HEK293 (cell line): ENCODE measurements around the gene PALM3.

Experiments
- GLIS2 ChIP-seq: fragments of 450-650 bp; formaldehyde crosslinking; IDR thresholded peaks from 2 replicates; pipeline ENCODE4 v1.5.1; 2016; ENCODE audit warnings: missing biosample characterization, missing genetic modification characterization
- KLF16 ChIP-seq: fragments of 450-650 bp; formaldehyde crosslinking; IDR thresholded peaks from 2 replicates; pipeline ENCODE4 v1.5.1; 2017; ENCODE audit warnings: missing biosample characterization, missing genetic modification characterization
- REST ChIP-seq: fragments of 450-650 bp; formaldehyde crosslinking; IDR thresholded peaks from 2 replicates; pipeline ENCODE4 v1.5.1; 2016; ENCODE audit warnings: missing biosample characterization, missing genetic modification characterization
- SP3 ChIP-seq: fragments of 450-650 bp; formaldehyde crosslinking; IDR thresholded peaks from 2 replicates; pipeline ENCODE4 v1.5.1; 2016; ENCODE audit warnings: missing biosample characterization, missing genetic modification characterization
- ZBTB48 ChIP-seq: fragments of 450-650 bp; formaldehyde crosslinking; IDR thresholded peaks from 2 replicates; pipeline ENCODE4 v1.5.1; 2016; ENCODE audit warnings: missing biosample characterization, missing genetic modification characterization
- ZFP37 ChIP-seq: fragments of 450-650 bp; formaldehyde crosslinking; IDR thresholded peaks from 2 replicates; pipeline ENCODE4 v1.5.1; 2016; ENCODE audit warnings: missing biosample characterization, missing genetic modification characterization
- ZNF169 ChIP-seq: fragments of 450-650 bp; formaldehyde crosslinking; IDR thresholded peaks from 2 replicates; pipeline ENCODE4 v1.5.1; 2016; ENCODE audit warnings: missing biosample characterization, missing genetic modification characterization
- ZNF202 ChIP-seq: fragments of 450-650 bp; formaldehyde crosslinking; IDR thresholded peaks from 2 replicates; pipeline ENCODE4 v1.5.1; 2016; ENCODE audit warnings: missing biosample characterization, missing genetic modification characterization, borderline replicate concordance
- ZNF274 ChIP-seq, 2 experiments: fragments of 200-500 bp in 1 of 2; fragments of 450-650 bp in 1 of 2; sonication (Bioruptor generic) in 1 of 2; formaldehyde crosslinking in 1 of 2; IDR thresholded peaks; 2 replicates each; pipeline versions ENCODE4 v1.5.1 to v1.6.1; 2014 to 2016; ENCODE audit warnings: borderline replicate concordance in 1 of 2, inconsistent platforms in 1 of 2, low read length in 1 of 2, missing biosample characterization in 1 of 2, missing genetic modification characterization in 1 of 2
- ZNF426 ChIP-seq: fragments of 450-650 bp; formaldehyde crosslinking; IDR thresholded peaks from 2 replicates; pipeline ENCODE4 v1.5.1; 2017; ENCODE audit warnings: missing biosample characterization, missing genetic modification characterization, mild to moderate bottlenecking, inconsistent platforms, moderate library complexity
- ZNF501 ChIP-seq: fragments of 450-650 bp; formaldehyde crosslinking; IDR thresholded peaks from 2 replicates; pipeline ENCODE4 v1.5.1; 2016; ENCODE audit warnings: missing biosample characterization, missing genetic modification characterization
- ZNF518A ChIP-seq: fragments of 450-650 bp; formaldehyde crosslinking; conservative IDR thresholded peaks from 2 replicates; pipeline ENCODE4 v1.5.1; 2016; ENCODE audit warnings: low read depth, missing biosample characterization, missing genetic modification characterization
- ZNF548 ChIP-seq: fragments of 450-650 bp; formaldehyde crosslinking; IDR thresholded peaks from 2 replicates; pipeline ENCODE4 v1.5.1; 2016; ENCODE audit warnings: missing biosample characterization, missing genetic modification characterization
- ZNF654 ChIP-seq: fragments of 450-650 bp; formaldehyde crosslinking; IDR thresholded peaks from 2 replicates; pipeline ENCODE4 v1.5.1; 2016; ENCODE audit warnings: low read depth, missing biosample characterization, missing genetic modification characterization
- ZNF792 ChIP-seq: fragments of 450-650 bp; formaldehyde crosslinking; IDR thresholded peaks from 2 replicates; pipeline ENCODE4 v1.5.1; 2016; ENCODE audit warnings: missing biosample characterization, missing genetic modification characterization
- ZNF830 ChIP-seq: fragments of 450-650 bp; IDR thresholded peaks from 2 replicates; pipeline ENCODE4 v1.5.0; 2018; ENCODE audit warnings: missing biosample characterization, missing genetic modification characterization, low read depth, mild to moderate bottlenecking, moderate library complexity
- TF ChIP-seq, protein P1 (sequence below): fragments of 450-650 bp; formaldehyde crosslinking; IDR thresholded peaks from 2 replicates; pipeline ENCODE4 v1.5.1; 2016; ENCODE audit warnings: missing biosample characterization, missing genetic modification characterization, low read depth
- TF ChIP-seq, protein P2 (sequence below): fragments of 450-650 bp; formaldehyde crosslinking; IDR thresholded peaks from 2 replicates; pipeline ENCODE4 v1.5.1; 2016; ENCODE audit warnings: missing biosample characterization, missing genetic modification characterization
- TF ChIP-seq, protein P3 (sequence below): fragments of 450-650 bp; formaldehyde crosslinking; IDR thresholded peaks from 2 replicates; pipeline ENCODE4 v1.5.1; 2017; ENCODE audit warnings: missing biosample characterization, mild to moderate bottlenecking, missing genetic modification characterization, moderate library complexity
- TF ChIP-seq, protein P4 (sequence below): fragments of 450-650 bp; formaldehyde crosslinking; IDR thresholded peaks from 2 replicates; pipeline ENCODE4 v1.5.1; 2017; ENCODE audit warnings: missing biosample characterization, missing genetic modification characterization

The PALM3 gene

DNA sequence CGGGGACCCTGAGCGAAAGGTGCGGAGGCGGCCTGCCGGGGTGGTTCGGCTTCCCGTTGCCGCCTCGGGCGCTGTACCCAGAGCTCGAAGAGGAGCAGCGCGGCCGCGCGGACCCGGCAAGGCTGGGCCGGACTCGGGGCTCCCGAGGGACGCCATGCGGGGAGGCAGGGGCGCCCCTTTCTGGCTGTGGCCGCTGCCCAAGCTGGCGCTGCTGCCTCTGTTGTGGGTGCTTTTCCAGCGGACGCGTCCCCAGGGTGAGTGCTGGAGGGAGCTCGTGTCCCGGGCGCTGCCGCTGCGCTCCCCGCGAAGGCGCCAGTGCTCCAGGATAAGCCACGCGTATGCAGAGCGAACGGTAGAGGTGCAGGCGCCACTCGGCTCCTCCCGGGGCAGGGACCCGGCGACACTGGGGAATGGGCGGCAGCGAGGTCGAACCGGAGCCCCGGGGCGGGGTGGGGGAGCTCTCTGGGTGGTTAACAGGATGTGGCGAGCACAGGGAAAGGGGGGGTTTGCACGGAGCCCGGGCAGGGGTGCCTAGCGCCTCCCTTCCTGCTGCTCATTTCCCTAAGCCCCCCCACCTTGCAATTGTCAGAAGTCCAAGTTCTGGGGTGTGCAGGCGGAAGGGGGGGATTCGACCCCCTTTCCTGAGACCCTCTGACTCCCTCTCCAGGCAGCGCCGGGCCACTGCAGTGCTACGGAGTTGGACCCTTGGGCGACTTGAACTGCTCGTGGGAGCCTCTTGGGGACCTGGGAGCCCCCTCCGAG, 30.0 kb downstream of the PALM3 start, which contains the start of gene IL27RA (continued):
- TF ChIP-seq ZNF518A (tag by site-specific recombination) (no peak), ZNF202 (no peak), ZNF426 (tag by site-specific recombination) (no peak), SP3 (no peak; the same call in 1 of the 2 replicates), GLIS2 (tag by site-specific recombination) (peak; percentile 82), ZBTB48 (peak; percentile 72), ZNF830 (tag by site-specific recombination) (no peak), ZNF654 (tag by site-specific recombination) (peak; percentile 62), ZNF274 (IDR thresholded peaks at IDR 0.05; ENCODE audit: low read length) (no peak), ZNF274 (tag by site-specific recombination; IDR thresholded peaks at IDR 0.05; ENCODE audit: borderline replicate concordance) (no peak), REST (no peak), ZNF792 (tag by site-specific recombination) (no peak), ZNF169 (tag by site-specific recombination) (no peak), ZFP37 (tag by site-specific recombination) (0 out of 2 replicates have a peak, but pooled peaks have one; percentile 70), ZNF548 (tag by site-specific recombination) (no peak), ZNF501 (tag by site-specific recombination) (0 out of 2 replicates have a peak, but pooled peaks have one; percentile 66), KLF16 (tag by site-specific recombination) (peak; percentile 45; the same call in 1 of the 2 replicates)
- TF ChIP-seq, protein P1, sequence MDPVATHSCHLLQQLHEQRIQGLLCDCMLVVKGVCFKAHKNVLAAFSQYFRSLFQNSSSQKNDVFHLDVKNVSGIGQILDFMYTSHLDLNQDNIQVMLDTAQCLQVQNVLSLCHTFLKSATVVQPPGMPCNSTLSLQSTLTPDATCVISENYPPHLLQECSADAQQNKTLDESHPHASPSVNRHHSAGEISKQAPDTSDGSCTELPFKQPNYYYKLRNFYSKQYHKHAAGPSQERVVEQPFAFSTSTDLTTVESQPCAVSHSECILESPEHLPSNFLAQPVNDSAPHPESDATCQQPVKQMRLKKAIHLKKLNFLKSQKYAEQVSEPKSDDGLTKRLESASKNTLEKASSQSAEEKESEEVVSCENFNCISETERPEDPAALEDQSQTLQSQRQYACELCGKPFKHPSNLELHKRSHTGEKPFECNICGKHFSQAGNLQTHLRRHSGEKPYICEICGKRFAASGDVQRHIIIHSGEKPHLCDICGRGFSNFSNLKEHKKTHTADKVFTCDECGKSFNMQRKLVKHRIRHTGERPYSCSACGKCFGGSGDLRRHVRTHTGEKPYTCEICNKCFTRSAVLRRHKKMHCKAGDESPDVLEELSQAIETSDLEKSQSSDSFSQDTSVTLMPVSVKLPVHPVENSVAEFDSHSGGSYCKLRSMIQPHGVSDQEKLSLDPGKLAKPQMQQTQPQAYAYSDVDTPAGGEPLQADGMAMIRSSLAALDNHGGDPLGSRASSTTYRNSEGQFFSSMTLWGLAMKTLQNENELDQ (tag by site-specific recombination) = no peak
- TF ChIP-seq, protein P2, sequence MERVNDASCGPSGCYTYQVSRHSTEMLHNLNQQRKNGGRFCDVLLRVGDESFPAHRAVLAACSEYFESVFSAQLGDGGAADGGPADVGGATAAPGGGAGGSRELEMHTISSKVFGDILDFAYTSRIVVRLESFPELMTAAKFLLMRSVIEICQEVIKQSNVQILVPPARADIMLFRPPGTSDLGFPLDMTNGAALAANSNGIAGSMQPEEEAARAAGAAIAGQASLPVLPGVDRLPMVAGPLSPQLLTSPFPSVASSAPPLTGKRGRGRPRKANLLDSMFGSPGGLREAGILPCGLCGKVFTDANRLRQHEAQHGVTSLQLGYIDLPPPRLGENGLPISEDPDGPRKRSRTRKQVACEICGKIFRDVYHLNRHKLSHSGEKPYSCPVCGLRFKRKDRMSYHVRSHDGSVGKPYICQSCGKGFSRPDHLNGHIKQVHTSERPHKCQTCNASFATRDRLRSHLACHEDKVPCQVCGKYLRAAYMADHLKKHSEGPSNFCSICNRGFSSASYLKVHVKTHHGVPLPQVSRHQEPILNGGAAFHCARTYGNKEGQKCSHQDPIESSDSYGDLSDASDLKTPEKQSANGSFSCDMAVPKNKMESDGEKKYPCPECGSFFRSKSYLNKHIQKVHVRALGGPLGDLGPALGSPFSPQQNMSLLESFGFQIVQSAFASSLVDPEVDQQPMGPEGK (tag by site-specific recombination) = peak; percentile 92
- TF ChIP-seq, protein P3, sequence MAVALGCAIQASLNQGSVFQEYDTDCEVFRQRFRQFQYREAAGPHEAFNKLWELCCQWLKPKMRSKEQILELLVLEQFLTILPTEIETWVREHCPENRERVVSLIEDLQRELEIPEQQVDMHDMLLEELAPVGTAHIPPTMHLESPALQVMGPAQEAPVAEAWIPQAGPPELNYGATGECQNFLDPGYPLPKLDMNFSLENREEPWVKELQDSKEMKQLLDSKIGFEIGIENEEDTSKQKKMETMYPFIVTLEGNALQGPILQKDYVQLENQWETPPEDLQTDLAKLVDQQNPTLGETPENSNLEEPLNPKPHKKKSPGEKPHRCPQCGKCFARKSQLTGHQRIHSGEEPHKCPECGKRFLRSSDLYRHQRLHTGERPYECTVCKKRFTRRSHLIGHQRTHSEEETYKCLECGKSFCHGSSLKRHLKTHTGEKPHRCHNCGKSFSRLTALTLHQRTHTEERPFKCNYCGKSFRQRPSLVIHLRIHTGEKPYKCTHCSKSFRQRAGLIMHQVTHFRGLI = no peak
- TF ChIP-seq, protein P4, sequence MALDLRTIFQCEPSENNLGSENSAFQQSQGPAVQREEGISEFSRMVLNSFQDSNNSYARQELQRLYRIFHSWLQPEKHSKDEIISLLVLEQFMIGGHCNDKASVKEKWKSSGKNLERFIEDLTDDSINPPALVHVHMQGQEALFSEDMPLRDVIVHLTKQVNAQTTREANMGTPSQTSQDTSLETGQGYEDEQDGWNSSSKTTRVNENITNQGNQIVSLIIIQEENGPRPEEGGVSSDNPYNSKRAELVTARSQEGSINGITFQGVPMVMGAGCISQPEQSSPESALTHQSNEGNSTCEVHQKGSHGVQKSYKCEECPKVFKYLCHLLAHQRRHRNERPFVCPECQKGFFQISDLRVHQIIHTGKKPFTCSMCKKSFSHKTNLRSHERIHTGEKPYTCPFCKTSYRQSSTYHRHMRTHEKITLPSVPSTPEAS (tag by site-specific recombination) = peak; percentile 46; the same call in 1 of the 2 replicates
